Liver (tissue), 9 donors: Measurements from ENCODE around the gene MARK2. TPM values are rescaled to one million over a fixed set of nuclear protein-coding genes. Genes with fewer than 3 reads are reported as not detected.

Source experiments
- DNase-seq: peaks from one replicate; pipeline ENCODE4 v3.0.0-alpha.2; 2017; ENCODE audit warnings: low spot score
- H3K27ac ChIP-seq, 2 donors: one replicate each; pipeline ENCODE4 v1.7.0; 2013; ENCODE audit warnings: inconsistent platforms in 2 of 2, low read length in 2 of 2, control low read depth in 1 of 2, low read depth in 1 of 2, mild to moderate bottlenecking in 1 of 2
- H3K27me3 ChIP-seq, 4 donors: one replicate each; pipeline versions ENCODE4 v1.6.1 to v1.7.0; 2013; ENCODE audit warnings: low read length in 3 of 4, inconsistent platforms in 1 of 4, mild to moderate bottlenecking in 1 of 4, moderate library complexity in 1 of 4; ENCODE audit not compliant: control insufficient read depth in 4 of 4, insufficient read depth in 4 of 4
- H3K36me3 ChIP-seq, 4 donors: one replicate each; pipeline versions ENCODE4 v1.6.1 to v1.7.0; 2013; ENCODE audit warnings: low read length in 3 of 4, mild to moderate bottlenecking in 3 of 4, low read depth in 1 of 4, moderate library complexity in 1 of 4; ENCODE audit not compliant: control insufficient read depth in 4 of 4, insufficient read depth in 3 of 4
- H3K4me1 ChIP-seq, 4 donors: one replicate each; pipeline versions ENCODE4 v1.6.1 to v1.7.0; 2013; ENCODE audit warnings: low read length in 3 of 4, mild to moderate bottlenecking in 3 of 4, moderate library complexity in 1 of 4; ENCODE audit not compliant: control insufficient read depth in 4 of 4, insufficient read depth in 4 of 4
- H3K4me3 ChIP-seq, 3 donors: one replicate each; pipeline versions ENCODE4 v1.6.1 to v1.7.0; 2013; ENCODE audit warnings: low read length in 3 of 3, control low read depth in 1 of 3, low read depth in 1 of 3, mild to moderate bottlenecking in 1 of 3
- H3K9ac ChIP-seq, 2 donors: one replicate each; pipeline ENCODE4 v1.7.0; 2013; ENCODE audit warnings: low read length in 2 of 2, mild to moderate bottlenecking in 2 of 2, moderate library complexity in 2 of 2, control low read depth in 1 of 2, low read depth in 1 of 2
- H3K9me3 ChIP-seq, 4 donors: one replicate each; pipeline versions ENCODE4 v1.6.1 to v1.7.0; 2013; ENCODE audit warnings: low read length in 3 of 4; ENCODE audit not compliant: control insufficient read depth in 4 of 4
- ATF3 ChIP-seq: IDR thresholded peaks from 2 replicates; pipeline ENCODE4 v1.6.1; 2016; ENCODE audit warnings: antibody characterized with exemption
- EGR1 ChIP-seq, 2 donors: IDR thresholded peaks; 2 replicates each; pipeline ENCODE4 v1.6.1; 2016 to 2018; ENCODE audit warnings: antibody characterized with exemption in 2 of 2, low read depth in 2 of 2
- FOXA1 ChIP-seq: IDR thresholded peaks from 2 replicates; pipeline ENCODE4 v1.6.1; 2016; ENCODE audit warnings: antibody characterized with exemption
- FOXA2 ChIP-seq: IDR thresholded peaks from 2 replicates; pipeline ENCODE4 v1.6.1; 2016; ENCODE audit warnings: antibody characterized with exemption
- GABPA ChIP-seq, 2 donors: IDR thresholded peaks in 1 of 2; conservative IDR thresholded peaks in 1 of 2; 2 replicates each; pipeline ENCODE4 v1.6.1; 2016; ENCODE audit warnings: antibody characterized with exemption in 2 of 2, mild to moderate bottlenecking in 1 of 2, moderate library complexity in 1 of 2
- HNF4A ChIP-seq, 2 donors: conservative IDR thresholded peaks; 2 replicates each; pipeline ENCODE4 v1.6.1; 2016; ENCODE audit warnings: antibody characterized with exemption in 2 of 2, mild to moderate bottlenecking in 2 of 2
- HNF4G ChIP-seq: IDR thresholded peaks from 2 replicates; pipeline ENCODE4 v1.6.1; 2016; ENCODE audit warnings: antibody characterized with exemption
- JUND ChIP-seq, 2 donors: IDR thresholded peaks; 2 replicates each; pipeline ENCODE4 v1.6.1; 2016; ENCODE audit warnings: antibody characterized with exemption in 2 of 2
- NR2F2 ChIP-seq: IDR thresholded peaks from 2 replicates; pipeline ENCODE4 v1.6.1; 2016; ENCODE audit warnings: antibody characterized with exemption
- RAD21 ChIP-seq, 2 donors: IDR thresholded peaks; 2 replicates each; pipeline ENCODE4 v1.6.1; 2016; ENCODE audit warnings: antibody characterized with exemption in 2 of 2, mild to moderate bottlenecking in 2 of 2
- REST ChIP-seq: IDR thresholded peaks from 2 replicates; pipeline ENCODE4 v1.6.1; 2016; ENCODE audit warnings: antibody characterized with exemption, mild to moderate bottlenecking
- RXRA ChIP-seq, 2 donors: IDR thresholded peaks; 2 replicates each; pipeline ENCODE4 v1.6.1; 2017 to 2018; ENCODE audit warnings: antibody characterized with exemption in 2 of 2, mild to moderate bottlenecking in 1 of 2
- TAF1 ChIP-seq: conservative IDR thresholded peaks from 2 replicates; pipeline ENCODE4 v1.6.1; 2016; ENCODE audit warnings: antibody characterized with exemption, mild to moderate bottlenecking
- WGBS: extraction: QIAGEN DNeasy Blood & Tissue Kit; methylation state at CpG from one replicate; pipeline ENCODE4 v1.1.7; 2013; 5-methylcytosine and 5-hydroxymethylcytosine counted together
- polyA plus RNA-seq, 2 donors: library from polyadenylated mRNA; stranded (reverse) in 1 of 2; unstranded in 1 of 2; fragments of 200-250 nt in 1 of 2; fragments of >200 nt in 1 of 2; fragmentation: Nextera tagmentation in 1 of 2; extraction: Ambion mirVana in 1 of 2; gene quantifications; one replicate each; pipeline versions ENCODE4 v1.2.1 to v1.2.3, GENCODE V29; 2013 to 2015
- total RNA-seq, 2 donors: library from RNA; depleted of rRNA; stranded (reverse); fragments of >200 nt; gene quantifications; one replicate each; pipeline ENCODE4 v1.2.3, GENCODE V29; 2014
- TF ChIP-seq, protein P1 (sequence below): fragments of 150-350 bp; IDR thresholded peaks from 2 replicates; pipeline ENCODE4 v1.5.1; 2017; ENCODE audit warnings: improper control_type of control experiment, low read depth, low read length; ENCODE audit not compliant: missing input control
- TF ChIP-seq, protein P2 (sequence below): IDR thresholded peaks from 2 replicates; pipeline ENCODE4 v1.6.1; 2016; ENCODE audit warnings: antibody characterized with exemption
- TF ChIP-seq, protein P3 (sequence below): IDR thresholded peaks from 2 replicates; pipeline ENCODE4 v1.6.1; 2016; ENCODE audit warnings: antibody characterized with exemption
- donor health status: healthy.
- donor health status: healthy.
- donor health status: healthy.
- donor health status: healthy.
- donor health status: healthy.

Gene MARK2
- total and polyA plus RNA-seq, 4 donors: 3.4 to 11.6 (median 8.0) TPM

GRCh38 chr11:63826471-63827190, 12.3 kb upstream of the MARK2 start:
- no peak overlapping the region for H3K9ac ChIP-seq
- WGBS: 80% methylated on average over 17 of the region's 17 CpGs

DNA sequence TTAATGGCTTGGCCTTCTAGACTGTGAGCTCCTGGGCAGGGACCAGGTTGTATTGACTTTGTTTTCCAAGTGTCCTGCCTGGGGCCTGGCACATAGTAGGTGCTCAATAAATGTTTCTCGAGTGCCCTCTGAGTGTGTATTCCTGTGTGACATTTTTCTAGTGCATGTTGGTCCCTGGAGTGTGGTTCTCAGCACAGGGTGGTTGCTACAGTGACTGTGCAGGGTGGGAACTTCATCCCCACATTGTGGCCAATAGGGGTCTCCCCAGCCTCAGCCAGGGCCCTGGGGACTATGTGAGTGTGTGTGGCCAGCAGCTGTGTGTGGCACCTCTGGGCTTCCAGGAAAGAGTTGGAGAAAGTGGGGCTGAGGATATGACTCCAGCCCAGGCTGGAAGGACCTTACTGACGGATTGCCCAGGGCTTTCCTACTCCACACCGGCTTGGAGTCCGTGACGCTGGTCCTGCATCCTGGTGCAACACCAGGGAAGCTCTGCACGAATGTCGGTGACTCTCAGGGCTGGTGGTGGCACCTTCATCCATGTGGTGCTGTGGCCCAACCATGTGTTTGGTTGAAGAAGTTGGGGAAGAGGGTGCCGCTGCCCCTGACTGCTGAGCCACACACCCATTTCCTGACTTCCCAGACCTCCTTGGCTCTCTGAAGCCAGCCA, 9.0 kb upstream of the MARK2 start:
- 86% methylated on average over 8 of the region's 8 CpGs for WGBS
- Histone ChIP-seq H3K4me1 (no peaks in the 10 kb centered on the region), H3K27ac (no peak overlapping the region), H3K4me3 (no peak overlapping the region), H3K9me3 (no peaks in the 10 kb centered on the region), H3K9ac (no peak overlapping the region), H3K27me3 (no peaks in the 10 kb centered on the region), H3K36me3 (no peaks in the 10 kb centered on the region)
- TF ChIP-seq REST: no peak
- no peak for TF ChIP-seq ATF3
- no peak for TF ChIP-seq JUND (IDR thresholded peaks at IDR 0.05)
- no peak for TF ChIP-seq HNF4A (conservative IDR thresholded peaks at IDR 0.05)
- no peak for TF ChIP-seq GABPA (IDR thresholded peaks at IDR 0.05 in 1 of 2, conservative IDR thresholded peaks at IDR 0.05 in 1 of 2)
- TF ChIP-seq FOXA1: no peak
- no peak for TF ChIP-seq FOXA2
- TF ChIP-seq RAD21 (IDR thresholded peaks at IDR 0.05): peak; percentile 51 to 63
- TF ChIP-seq, protein P1, sequence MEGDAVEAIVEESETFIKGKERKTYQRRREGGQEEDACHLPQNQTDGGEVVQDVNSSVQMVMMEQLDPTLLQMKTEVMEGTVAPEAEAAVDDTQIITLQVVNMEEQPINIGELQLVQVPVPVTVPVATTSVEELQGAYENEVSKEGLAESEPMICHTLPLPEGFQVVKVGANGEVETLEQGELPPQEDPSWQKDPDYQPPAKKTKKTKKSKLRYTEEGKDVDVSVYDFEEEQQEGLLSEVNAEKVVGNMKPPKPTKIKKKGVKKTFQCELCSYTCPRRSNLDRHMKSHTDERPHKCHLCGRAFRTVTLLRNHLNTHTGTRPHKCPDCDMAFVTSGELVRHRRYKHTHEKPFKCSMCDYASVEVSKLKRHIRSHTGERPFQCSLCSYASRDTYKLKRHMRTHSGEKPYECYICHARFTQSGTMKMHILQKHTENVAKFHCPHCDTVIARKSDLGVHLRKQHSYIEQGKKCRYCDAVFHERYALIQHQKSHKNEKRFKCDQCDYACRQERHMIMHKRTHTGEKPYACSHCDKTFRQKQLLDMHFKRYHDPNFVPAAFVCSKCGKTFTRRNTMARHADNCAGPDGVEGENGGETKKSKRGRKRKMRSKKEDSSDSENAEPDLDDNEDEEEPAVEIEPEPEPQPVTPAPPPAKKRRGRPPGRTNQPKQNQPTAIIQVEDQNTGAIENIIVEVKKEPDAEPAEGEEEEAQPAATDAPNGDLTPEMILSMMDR: peak; percentile 16
- TF ChIP-seq HNF4G: no peak
- TF ChIP-seq RXRA (IDR thresholded peaks at IDR 0.05): no peak
- TF ChIP-seq, protein P2, sequence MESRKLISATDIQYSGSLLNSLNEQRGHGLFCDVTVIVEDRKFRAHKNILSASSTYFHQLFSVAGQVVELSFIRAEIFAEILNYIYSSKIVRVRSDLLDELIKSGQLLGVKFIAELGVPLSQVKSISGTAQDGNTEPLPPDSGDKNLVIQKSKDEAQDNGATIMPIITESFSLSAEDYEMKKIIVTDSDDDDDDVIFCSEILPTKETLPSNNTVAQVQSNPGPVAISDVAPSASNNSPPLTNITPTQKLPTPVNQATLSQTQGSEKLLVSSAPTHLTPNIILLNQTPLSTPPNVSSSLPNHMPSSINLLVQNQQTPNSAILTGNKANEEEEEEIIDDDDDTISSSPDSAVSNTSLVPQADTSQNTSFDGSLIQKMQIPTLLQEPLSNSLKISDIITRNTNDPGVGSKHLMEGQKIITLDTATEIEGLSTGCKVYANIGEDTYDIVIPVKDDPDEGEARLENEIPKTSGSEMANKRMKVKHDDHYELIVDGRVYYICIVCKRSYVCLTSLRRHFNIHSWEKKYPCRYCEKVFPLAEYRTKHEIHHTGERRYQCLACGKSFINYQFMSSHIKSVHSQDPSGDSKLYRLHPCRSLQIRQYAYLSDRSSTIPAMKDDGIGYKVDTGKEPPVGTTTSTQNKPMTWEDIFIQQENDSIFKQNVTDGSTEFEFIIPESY: no peak
- TF ChIP-seq TAF1: no peak
- TF ChIP-seq, protein P3, sequence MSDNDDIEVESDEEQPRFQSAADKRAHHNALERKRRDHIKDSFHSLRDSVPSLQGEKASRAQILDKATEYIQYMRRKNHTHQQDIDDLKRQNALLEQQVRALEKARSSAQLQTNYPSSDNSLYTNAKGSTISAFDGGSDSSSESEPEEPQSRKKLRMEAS: no peak
- TF ChIP-seq EGR1 (IDR thresholded peaks at IDR 0.05; ENCODE audit: low read depth in 2 of 2): no peak
- DNase-seq: no peak

More at GRCh38 chr11:63826471-63827190, 12.3 kb upstream of the MARK2 start:
- Histone ChIP-seq H3K9me3 (no peaks in the 10 kb centered on the region), H3K36me3 (peaks cover 0 to 4% (median 4%) of the 10 kb centered on the region in 4 donors), H3K27me3 (no peaks in the 10 kb centered on the region), H3K4me3 (no peak overlapping the region), H3K4me1 (no peaks in the 10 kb centered on the region), H3K27ac (no peak overlapping the region)
- DNase-seq: no peak
- TF ChIP-seq GABPA (IDR thresholded peaks at IDR 0.05 in 1 of 2, conservative IDR thresholded peaks at IDR 0.05 in 1 of 2) (no peak), FOXA2 (no peak), EGR1 (IDR thresholded peaks at IDR 0.05; ENCODE audit: low read depth in 2 of 2) (no peak), NR2F2 (no peak), RAD21 (IDR thresholded peaks at IDR 0.05) (no peak)
